GM21423 (cell line): ENCODE measurements around the gene CHURC1.
A peak's percentile ranks its signal among the peaks of the same experiment; 100 is the strongest.

ENCODE experiments used
- ATAC-seq: cut with Tn5 transposase; IDR thresholded peaks from one replicate; pipeline ENCODE4 v1.9.1; 2021; ENCODE audit warnings: mild to moderate bottlenecking, moderate library complexity; ENCODE audit not compliant: unreplicated experiment

Gene CHURC1

GRCh38 chr14:64937821-64938193 is 23.6 kb downstream of the CHURC1 start:
- ATAC-seq = no peak

- ATAC-seq = no peak
These were observed 24.9 kb downstream of the CHURC1 start for GRCh38 chr14:64938972-64939816.

- ATAC-seq = no peak
These were observed 25.5 kb downstream of the CHURC1 start for GRCh38 chr14:64939817-64940190.

GRCh38 chr14:64940336-64940910 is 26.2 kb downstream of the CHURC1 start:
- no peak for ATAC-seq

- ATAC-seq = no peak
These were observed 28.4 kb downstream of the CHURC1 start, which contains the start of gene GPX2 for GRCh38 chr14:64942531-64943111. Gene GPX2, minus strand, starts transcription at chr14:64942745. Its CDS starts 19 bp downstream, at chr14:64942726.

- ATAC-seq = no peak
These were observed 29.3 kb downstream of the CHURC1 start for GRCh38 chr14:64943556-64943955.

GRCh38 chr14:64944041-64944440 is 29.8 kb downstream of the CHURC1 start:
- ATAC-seq = no peak

GRCh38 chr14:64944861-64945260 is 30.6 kb downstream of the CHURC1 start:
- no peak for ATAC-seq

GRCh38 chr14:64945431-64946178 is 31.4 kb downstream of the CHURC1 start:
- ATAC-seq = no peak

- no peak for ATAC-seq
These were observed 32.2 kb downstream of the CHURC1 start for GRCh38 chr14:64946310-64947045.

GRCh38 chr14:64947710-64948611 is 33.7 kb downstream of the CHURC1 start:
- no peak for ATAC-seq

- no peak for ATAC-seq
These were observed 34.5 kb downstream of the CHURC1 start for GRCh38 chr14:64948612-64949210.

- no peak for ATAC-seq
These were observed 36.6 kb downstream of the CHURC1 start for GRCh38 chr14:64950889-64951288.

GRCh38 chr14:64951291-64951690 is 37.0 kb downstream of the CHURC1 start:
- no peak for ATAC-seq

GRCh38 chr14:64951724-64952123 is 37.5 kb downstream of the CHURC1 start:
- ATAC-seq = no peak

GRCh38 chr14:64952598-64953309 is 38.5 kb downstream of the CHURC1 start:
- peak; percentile 53 for ATAC-seq

- no peak for ATAC-seq
These were observed 39.0 kb downstream of the CHURC1 start for GRCh38 chr14:64953310-64953654.

GRCh38 chr14:64953661-64954060 is 39.4 kb downstream of the CHURC1 start:
- ATAC-seq = no peak
